ENCODE results near the gene CXCL17.

GRCh38 chr19:42452590-42452989 lies 9.8 kb upstream of the CXCL17 start:
- TF ChIP-seq, protein P1, sequence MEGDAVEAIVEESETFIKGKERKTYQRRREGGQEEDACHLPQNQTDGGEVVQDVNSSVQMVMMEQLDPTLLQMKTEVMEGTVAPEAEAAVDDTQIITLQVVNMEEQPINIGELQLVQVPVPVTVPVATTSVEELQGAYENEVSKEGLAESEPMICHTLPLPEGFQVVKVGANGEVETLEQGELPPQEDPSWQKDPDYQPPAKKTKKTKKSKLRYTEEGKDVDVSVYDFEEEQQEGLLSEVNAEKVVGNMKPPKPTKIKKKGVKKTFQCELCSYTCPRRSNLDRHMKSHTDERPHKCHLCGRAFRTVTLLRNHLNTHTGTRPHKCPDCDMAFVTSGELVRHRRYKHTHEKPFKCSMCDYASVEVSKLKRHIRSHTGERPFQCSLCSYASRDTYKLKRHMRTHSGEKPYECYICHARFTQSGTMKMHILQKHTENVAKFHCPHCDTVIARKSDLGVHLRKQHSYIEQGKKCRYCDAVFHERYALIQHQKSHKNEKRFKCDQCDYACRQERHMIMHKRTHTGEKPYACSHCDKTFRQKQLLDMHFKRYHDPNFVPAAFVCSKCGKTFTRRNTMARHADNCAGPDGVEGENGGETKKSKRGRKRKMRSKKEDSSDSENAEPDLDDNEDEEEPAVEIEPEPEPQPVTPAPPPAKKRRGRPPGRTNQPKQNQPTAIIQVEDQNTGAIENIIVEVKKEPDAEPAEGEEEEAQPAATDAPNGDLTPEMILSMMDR (IDR thresholded peaks at IDR 0.05 in 2 of 3, conservative IDR thresholded peaks at IDR 0.05 in 1 of 3; ENCODE audit: borderline replicate concordance in 1 of 3, insufficient read depth in 1 of 3, low read depth in 2 of 3, low read length in 2 of 3), result no peak
- TF ChIP-seq YY1 (IDR thresholded peaks at IDR 0.05; ENCODE audit: extremely low read depth, insufficient replicate concordance, low read depth, low read length), result no peak
- TF ChIP-seq CBX3 (IDR thresholded peaks at IDR 0.05; ENCODE audit: low read depth), result no peak
- no peak for TF ChIP-seq MAX (IDR thresholded peaks at IDR 0.05)
- no peak for TF ChIP-seq POLR2AphosphoS5 (IDR thresholded peaks at IDR 0.05; ENCODE audit: low read depth, low read length)
- no peak for TF ChIP-seq POLR2A (IDR thresholded peaks at IDR 0.05; ENCODE audit: borderline replicate concordance, extremely low read depth, insufficient read depth, insufficient read length)
- no peak for TF ChIP-seq EZH2 (IDR thresholded peaks at IDR 0.05)
- no peak for TF ChIP-seq ATF3 (IDR thresholded peaks at IDR 0.05)

Data from HCT116 (cell line).